Tibial nerve (tissue), 4 donors: Measurements from ENCODE around the gene SNED1. TPM values are rescaled to one million over a fixed set of nuclear protein-coding genes. Genes with fewer than 3 reads are reported as not detected.
A peak's percentile ranks its signal among the peaks of the same experiment; 100 is the strongest.

Source experiments
- DNase-seq, 2 donors: peaks; one replicate each; pipeline ENCODE4 v3.0.0-alpha.2; 2019; ENCODE audit warnings: low spot score in 2 of 2
- H3K27ac ChIP-seq, 4 donors: fragments of 200-600 bp; sonication (generic) in 3 of 4; one replicate each; pipeline ENCODE4 v1.5.1; 2017 to 2019; ENCODE audit warnings: mild to moderate bottlenecking in 1 of 4
- H3K27me3 ChIP-seq, 2 donors: fragments of 200-600 bp; sonication (generic) in 1 of 2; one replicate each; pipeline versions ENCODE4 v1.5.1 to v1.6.0; 2017 to 2019
- H3K36me3 ChIP-seq, 3 donors: fragments of 200-600 bp; sonication (generic); one replicate each; pipeline ENCODE4 v1.5.1; 2018 to 2019
- H3K4me1 ChIP-seq, 4 donors: fragments of 200-600 bp; sonication (generic) in 3 of 4; one replicate each; pipeline ENCODE4 v1.5.1; 2017 to 2019
- H3K4me3 ChIP-seq, 4 donors: fragments of 200-600 bp; sonication (generic) in 3 of 4; one replicate each; pipeline ENCODE4 v1.5.1; 2017 to 2019; ENCODE audit warnings: mild to moderate bottlenecking in 1 of 4, moderate library complexity in 1 of 4
- H3K9me3 ChIP-seq, 4 donors: fragments of 200-600 bp; sonication (generic) in 3 of 4; one replicate each; pipeline ENCODE4 v1.5.1; 2017 to 2019
- CTCF ChIP-seq, 5 experiments: fragments of 200-600 bp in 3 of 5; fragments of 450-650 bp in 2 of 5; sonication (generic) in 3 of 5; IDR thresholded peaks; one replicate each; pipeline ENCODE4 v1.5.1; 2016 to 2019; ENCODE audit warnings: antibody characterized with exemption in 5 of 5, mild to moderate bottlenecking in 3 of 5, moderate library complexity in 2 of 5
- EP300 ChIP-seq, 2 donors: sonication (generic); formaldehyde crosslinking; IDR thresholded peaks; one replicate each; pipeline ENCODE4 v1.6.1; 2017; ENCODE audit warnings: antibody characterized with exemption in 2 of 2, mild to moderate bottlenecking in 1 of 2
- POLR2A ChIP-seq, 2 donors: fragments of 450-650 bp; IDR thresholded peaks; one replicate each; pipeline ENCODE4 v1.6.1; 2017; ENCODE audit warnings: antibody characterized with exemption in 2 of 2, mild to moderate bottlenecking in 2 of 2, moderate library complexity in 2 of 2
- WGBS, 2 donors: methylation state at CpG; one replicate each; pipeline ENCODE4 v1.1.5; 2018; 5-methylcytosine and 5-hydroxymethylcytosine counted together
- total RNA-seq, 4 donors: library from RNA; depleted of rRNA; stranded (reverse); fragments of >200 nt; gene quantifications; one replicate each; pipeline ENCODE4 v1.1.0, GENCODE V29; 2016

The SNED1 gene
- total RNA-seq, 4 donors from 2014 or later = 116 to 226 (median 141) TPM

DNA sequence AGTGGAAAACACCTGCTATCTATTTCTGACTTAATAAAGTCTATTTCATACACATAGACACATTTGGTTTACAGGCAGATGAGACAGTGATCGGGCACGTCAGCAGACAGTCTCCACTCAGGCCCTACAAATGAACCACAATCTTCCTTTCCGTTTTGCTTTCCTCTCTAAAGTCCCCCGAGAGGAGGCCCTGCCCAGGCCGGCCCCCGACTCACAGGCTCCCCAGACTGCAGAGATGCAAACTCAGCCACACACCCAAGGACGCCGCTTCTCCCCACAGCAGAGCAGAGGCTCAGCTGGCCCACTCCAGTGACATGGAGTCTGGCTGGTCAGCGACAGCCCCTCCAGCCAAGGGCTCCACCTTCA, 113.0 kb downstream of the SNED1 start:
- Histone ChIP-seq H3K4me1 (no peaks in the 10 kb centered on the region), H3K4me3 (no peak overlapping the region), H3K27ac (peak overlapping the region in 1 of 4 donors; percentile 57), H3K36me3 (peaks cover 0 to 15% (median 0%) of the 10 kb centered on the region in 3 donors), H3K27me3 (no peaks in the 10 kb centered on the region), H3K9me3 (no peaks in the 10 kb centered on the region)
- no peak for TF ChIP-seq POLR2A (IDR thresholded peaks at IDR 0.05)
- no peak for TF ChIP-seq CTCF (IDR thresholded peaks at IDR 0.05)
- TF ChIP-seq EP300 (IDR thresholded peaks at IDR 0.05) = no peak
- WGBS, 2 donors = 82 to 87% methylated on average over 9 of the region's 9 CpGs
- no peak for DNase-seq

- H3K9me3 ChIP-seq = no peaks in the 10 kb centered on the region
- 93 to 94% methylated on average over 17 of the region's 17 CpGs for WGBS, 2 donors
Measured at GRCh38 chr2:241112046-241112445, 113.6 kb downstream of the SNED1 start.

GRCh38 chr2:241112592-241112991, 114.2 kb downstream of the SNED1 start:
- no peaks in the 10 kb centered on the region for H3K9me3 ChIP-seq
- no peaks in the 10 kb centered on the region for H3K27me3 ChIP-seq
- no peak for DNase-seq
- 79 to 83% methylated on average over 8 of the region's 8 CpGs for WGBS, 2 donors
- TF ChIP-seq CTCF (IDR thresholded peaks at IDR 0.05) = no peak
- no peak for TF ChIP-seq POLR2A (IDR thresholded peaks at IDR 0.05)
- TF ChIP-seq EP300 (IDR thresholded peaks at IDR 0.05) = no peak
- H3K4me3 ChIP-seq = no peak overlapping the region
- H3K27ac ChIP-seq = no peak overlapping the region
- H3K4me1 ChIP-seq = no peaks in the 10 kb centered on the region
- peaks cover 0 to 15% (median 0%) of the 10 kb centered on the region in 3 donors for H3K36me3 ChIP-seq

More at GRCh38 chr2:241112046-241112445, 113.6 kb downstream of the SNED1 start:
- peaks cover 0 to 15% (median 0%) of the 10 kb centered on the region in 3 donors for H3K36me3 ChIP-seq
- no peaks in the 10 kb centered on the region for H3K4me1 ChIP-seq
- TF ChIP-seq POLR2A (IDR thresholded peaks at IDR 0.05) (no peak), EP300 (IDR thresholded peaks at IDR 0.05) (no peak), CTCF (IDR thresholded peaks at IDR 0.05) (no peak)
- no peak for DNase-seq
- no peaks in the 10 kb centered on the region for H3K27me3 ChIP-seq
- H3K4me3 ChIP-seq = no peak overlapping the region
- no peak overlapping the region for H3K27ac ChIP-seq

GRCh38 chr2:241114836-241115235, 116.4 kb downstream of the SNED1 start:
- no peak for DNase-seq
- TF ChIP-seq EP300 (IDR thresholded peaks at IDR 0.05) = no peak
- no peak overlapping the region for H3K4me3 ChIP-seq
- H3K36me3 ChIP-seq = peaks cover 0 to 11% (median 0%) of the 10 kb centered on the region in 3 donors
- no peak overlapping the region for H3K27ac ChIP-seq
- no peaks in the 10 kb centered on the region for H3K27me3 ChIP-seq
- H3K4me1 ChIP-seq = no peaks in the 10 kb centered on the region
- WGBS, 2 donors = 90 to 95% methylated on average over 11 of the region's 11 CpGs
- no peaks in the 10 kb centered on the region for H3K9me3 ChIP-seq

- no peaks in the 10 kb centered on the region for H3K27me3 ChIP-seq
- no peak overlapping the region for H3K4me3 ChIP-seq
- 70 to 83% methylated on average over 8 of the region's 8 CpGs for WGBS, 2 donors
- TF ChIP-seq CTCF (IDR thresholded peaks at IDR 0.05) = no peak
- no peak for TF ChIP-seq EP300 (IDR thresholded peaks at IDR 0.05)
- no peak for TF ChIP-seq POLR2A (IDR thresholded peaks at IDR 0.05)
- DNase-seq = no peak
- H3K4me1 ChIP-seq = no peaks in the 10 kb centered on the region
- no peaks in the 10 kb centered on the region for H3K9me3 ChIP-seq
- peaks cover 0 to 11% (median 0%) of the 10 kb centered on the region in 3 donors for H3K36me3 ChIP-seq
- H3K27ac ChIP-seq = no peak overlapping the region
Measured at GRCh38 chr2:241115361-241115760, 116.9 kb downstream of the SNED1 start.
